ENCODE measurements around the gene HRAS. TPM values are rescaled to one million over a fixed set of nuclear protein-coding genes. Genes with fewer than 3 reads are reported as not detected.

HRAS gene
- total RNA-seq, 1 experiment from 2014 or later, result 47.9 TPM

GRCh38 chr11:496834-497564, 38.4 kb downstream of the HRAS start:
- intact Hi-C loops (cut with micrococcal nuclease; ENCODE audit: unreplicated experiment), result no loop called here
- Mint-ChIP-seq H3K27ac (ENCODE audit: unreplicated experiment) (no peak overlapping the region), H3K9me3 (ENCODE audit: low read depth, unreplicated experiment) (no peaks in the 10 kb centered on the region), H3K4me3 (ENCODE audit: low read depth, unreplicated experiment) (peak overlapping the region; percentile 36), H3K4me1 (ENCODE audit: low read depth, unreplicated experiment) (no peaks in the 10 kb centered on the region), H3K36me3 (ENCODE audit: insufficient read depth, unreplicated experiment) (peaks cover 67% of the 10 kb centered on the region), H3K27me3 (ENCODE audit: unreplicated experiment) (no peaks in the 10 kb centered on the region)
- no peak for DNase-seq
- CTCF ChIA-PET, result no interaction called here
- no peak for TF ChIP-seq CTCF (IDR thresholded peaks at IDR 0.05; ENCODE audit: unreplicated experiment)
- BruUV-seq (replicated peaks), result no TSS peak

GRCh38 chr11:495537-495931, 39.8 kb downstream of the HRAS start:
- intact Hi-C loops (cut with micrococcal nuclease; ENCODE audit: unreplicated experiment), result no loop called here
- CTCF ChIA-PET, result no interaction called here
- no peak overlapping the region for H3K4me3 Mint-ChIP-seq (ENCODE audit: low read depth, unreplicated experiment)
- peaks cover 66% of the 10 kb centered on the region for H3K36me3 Mint-ChIP-seq (ENCODE audit: insufficient read depth, unreplicated experiment)
- no peak for DNase-seq
- H3K4me1 Mint-ChIP-seq (ENCODE audit: low read depth, unreplicated experiment), result no peaks in the 10 kb centered on the region
- no TSS peak for BruUV-seq (replicated peaks)
- no peaks in the 10 kb centered on the region for H3K27me3 Mint-ChIP-seq (ENCODE audit: unreplicated experiment)
- H3K9me3 Mint-ChIP-seq (ENCODE audit: low read depth, unreplicated experiment), result no peaks in the 10 kb centered on the region
- no peak for TF ChIP-seq CTCF (IDR thresholded peaks at IDR 0.05; ENCODE audit: unreplicated experiment)
- no peak overlapping the region for H3K27ac Mint-ChIP-seq (ENCODE audit: unreplicated experiment)

GRCh38 chr11:494761-495536, 40.4 kb downstream of the HRAS start:
- H3K4me1 Mint-ChIP-seq (ENCODE audit: low read depth, unreplicated experiment), result no peaks in the 10 kb centered on the region
- DNase-seq, result no peak
- TF ChIP-seq CTCF (IDR thresholded peaks at IDR 0.05; ENCODE audit: unreplicated experiment), result no peak
- BruUV-seq (replicated peaks), result no TSS peak
- no peaks in the 10 kb centered on the region for H3K27me3 Mint-ChIP-seq (ENCODE audit: unreplicated experiment)
- H3K9me3 Mint-ChIP-seq (ENCODE audit: low read depth, unreplicated experiment), result no peaks in the 10 kb centered on the region
- CTCF ChIA-PET, result no interaction called here
- intact Hi-C loops (cut with micrococcal nuclease; ENCODE audit: unreplicated experiment), result no loop called here
- no peak overlapping the region for H3K4me3 Mint-ChIP-seq (ENCODE audit: low read depth, unreplicated experiment)
- H3K27ac Mint-ChIP-seq (ENCODE audit: unreplicated experiment), result no peak overlapping the region
- peaks cover 72% of the 10 kb centered on the region for H3K36me3 Mint-ChIP-seq (ENCODE audit: insufficient read depth, unreplicated experiment)

GRCh38 chr11:492427-493226, 42.7 kb downstream of the HRAS start:
- intact Hi-C loops (cut with micrococcal nuclease; ENCODE audit: unreplicated experiment), result no loop called here
- Mint-ChIP-seq H3K27ac (ENCODE audit: unreplicated experiment) (no peak overlapping the region), H3K27me3 (ENCODE audit: unreplicated experiment) (no peaks in the 10 kb centered on the region), H3K36me3 (ENCODE audit: insufficient read depth, unreplicated experiment) (peaks cover 61% of the 10 kb centered on the region), H3K4me3 (ENCODE audit: low read depth, unreplicated experiment) (no peak overlapping the region), H3K4me1 (ENCODE audit: low read depth, unreplicated experiment) (no peaks in the 10 kb centered on the region), H3K9me3 (ENCODE audit: low read depth, unreplicated experiment) (no peaks in the 10 kb centered on the region)
- CTCF ChIA-PET, result no interaction called here
- TF ChIP-seq CTCF (IDR thresholded peaks at IDR 0.05; ENCODE audit: unreplicated experiment), result no peak
- DNase-seq, result no peak
- BruUV-seq (replicated peaks), result no TSS peak
